ENCODE data around the gene UGP2. TPM values are rescaled to one million over a fixed set of nuclear protein-coding genes. Genes with fewer than 3 reads are reported as not detected.
A peak's percentile ranks its signal among the peaks of the same experiment; 100 is the strongest.

UGP2 gene
- total RNA-seq, 2 donors from 2014 or later = 204 to 209 TPM

DNA sequence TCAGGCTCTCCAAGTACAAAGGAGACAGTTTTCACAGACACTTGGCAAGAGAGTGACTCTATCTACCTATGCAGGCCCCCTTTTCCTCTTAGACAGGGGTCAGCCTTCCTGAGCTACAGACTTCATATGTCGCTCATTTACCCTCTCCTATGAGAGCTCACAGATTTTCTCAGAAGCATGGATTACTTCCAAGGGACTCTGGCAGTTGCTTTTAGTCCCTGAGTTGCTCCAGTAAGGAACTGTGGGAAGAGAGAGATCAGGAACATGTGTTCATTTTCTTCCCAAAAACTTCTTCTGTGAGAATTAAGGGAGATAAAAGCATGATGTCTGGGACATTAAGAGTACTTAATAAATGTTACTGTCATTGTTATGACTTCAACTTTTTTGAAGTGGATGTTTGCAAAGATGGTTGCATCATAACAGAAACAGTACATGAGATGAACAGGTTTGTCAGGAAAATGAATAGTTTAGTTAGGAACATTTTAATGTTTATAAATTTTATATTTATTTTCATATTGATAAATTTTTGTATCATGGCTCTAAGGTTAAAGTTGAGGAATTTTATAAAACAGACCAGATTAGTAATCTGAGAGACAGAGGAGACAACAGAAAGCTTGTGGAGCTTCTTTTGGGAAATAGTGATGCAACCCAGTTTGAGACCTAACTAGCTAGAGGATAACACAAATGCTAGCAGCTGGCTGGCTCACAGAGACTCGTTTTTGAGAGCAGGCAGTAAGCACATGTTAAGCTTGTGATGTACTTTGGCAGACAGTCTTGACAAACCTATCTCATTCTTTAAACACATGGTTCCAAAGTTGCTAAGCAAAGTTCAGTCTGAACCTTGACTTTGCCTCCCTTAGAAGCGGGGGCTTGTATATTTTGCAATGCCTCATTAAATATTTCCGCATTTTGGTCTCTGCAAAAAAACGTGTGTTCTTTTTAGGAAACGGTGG lies 21.7 kb upstream of the UGP2 start:
- peak; percentile 76 for DNase-seq (ENCODE audit: low spot score)
- no peaks in the 10 kb centered on the region for H3K36me3 ChIP-seq
- H3K4me1 ChIP-seq = peaks cover 0 to 19% of the 10 kb centered on the region in 2 donors
- no peaks in the 10 kb centered on the region for H3K9me3 ChIP-seq
- peak overlapping the region; percentile 57 to 84 for H3K27ac ChIP-seq
- H3K27me3 ChIP-seq = no peaks in the 10 kb centered on the region
- TF ChIP-seq, protein P1, sequence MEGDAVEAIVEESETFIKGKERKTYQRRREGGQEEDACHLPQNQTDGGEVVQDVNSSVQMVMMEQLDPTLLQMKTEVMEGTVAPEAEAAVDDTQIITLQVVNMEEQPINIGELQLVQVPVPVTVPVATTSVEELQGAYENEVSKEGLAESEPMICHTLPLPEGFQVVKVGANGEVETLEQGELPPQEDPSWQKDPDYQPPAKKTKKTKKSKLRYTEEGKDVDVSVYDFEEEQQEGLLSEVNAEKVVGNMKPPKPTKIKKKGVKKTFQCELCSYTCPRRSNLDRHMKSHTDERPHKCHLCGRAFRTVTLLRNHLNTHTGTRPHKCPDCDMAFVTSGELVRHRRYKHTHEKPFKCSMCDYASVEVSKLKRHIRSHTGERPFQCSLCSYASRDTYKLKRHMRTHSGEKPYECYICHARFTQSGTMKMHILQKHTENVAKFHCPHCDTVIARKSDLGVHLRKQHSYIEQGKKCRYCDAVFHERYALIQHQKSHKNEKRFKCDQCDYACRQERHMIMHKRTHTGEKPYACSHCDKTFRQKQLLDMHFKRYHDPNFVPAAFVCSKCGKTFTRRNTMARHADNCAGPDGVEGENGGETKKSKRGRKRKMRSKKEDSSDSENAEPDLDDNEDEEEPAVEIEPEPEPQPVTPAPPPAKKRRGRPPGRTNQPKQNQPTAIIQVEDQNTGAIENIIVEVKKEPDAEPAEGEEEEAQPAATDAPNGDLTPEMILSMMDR (IDR thresholded peaks at IDR 0.05) = no peak
- no peak overlapping the region for H3K4me3 ChIP-seq

DNA sequence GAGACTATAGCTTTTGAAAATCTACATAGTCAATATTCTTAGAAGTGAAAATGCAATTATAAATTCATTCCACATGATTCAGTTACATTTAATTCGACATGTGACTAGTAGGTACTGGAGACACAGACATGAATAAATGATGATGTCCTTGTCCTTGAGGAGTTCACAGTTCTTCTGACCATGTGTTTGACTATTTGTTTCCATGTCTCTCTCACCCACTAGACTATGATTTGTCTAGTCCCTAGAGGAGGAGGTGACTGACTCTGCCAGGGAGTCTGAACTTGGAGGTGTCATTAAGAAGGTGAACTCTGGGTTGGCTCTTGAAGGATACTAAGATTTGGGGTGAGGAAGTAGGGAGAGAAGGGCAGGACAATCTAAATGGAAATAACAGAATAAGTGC lies 20.7 kb upstream of the UGP2 start:
- peak overlapping the region in 1 of 2 donors; percentile 84 for H3K27ac ChIP-seq
- TF ChIP-seq, protein P1 (IDR thresholded peaks at IDR 0.05) = no peak
- no peak overlapping the region for H3K4me3 ChIP-seq
- H3K4me1 ChIP-seq = peaks cover 0 to 19% of the 10 kb centered on the region in 2 donors
- no peaks in the 10 kb centered on the region for H3K9me3 ChIP-seq
- no peaks in the 10 kb centered on the region for H3K27me3 ChIP-seq
- no peaks in the 10 kb centered on the region for H3K36me3 ChIP-seq
- no peak for DNase-seq (ENCODE audit: low spot score)

DNA sequence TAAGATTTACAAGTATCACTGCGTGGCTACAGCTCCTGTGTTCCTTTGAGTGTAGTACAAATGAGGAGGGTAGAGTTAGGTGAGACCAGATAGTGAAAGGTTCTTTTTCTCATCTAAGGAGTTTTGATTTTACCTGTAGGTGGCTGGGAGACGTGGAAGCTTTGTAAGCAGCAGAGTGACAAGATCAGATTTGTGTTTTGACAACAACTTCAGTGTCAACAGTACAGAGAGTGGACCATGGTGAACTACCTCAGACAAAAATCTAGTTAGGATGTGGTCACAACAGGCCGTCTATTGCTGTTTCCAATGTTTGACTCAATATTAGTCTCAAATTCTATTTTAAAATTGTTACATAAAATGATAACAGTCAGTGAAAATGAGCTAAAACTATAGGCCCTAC lies 20.3 kb upstream of the UGP2 start:
- H3K27me3 ChIP-seq = no peaks in the 10 kb centered on the region
- H3K9me3 ChIP-seq = no peaks in the 10 kb centered on the region
- H3K4me1 ChIP-seq = peaks cover 0 to 19% of the 10 kb centered on the region in 2 donors
- no peaks in the 10 kb centered on the region for H3K36me3 ChIP-seq
- no peak for DNase-seq (ENCODE audit: low spot score)
- no peak overlapping the region for H3K27ac ChIP-seq
- TF ChIP-seq, protein P1 (IDR thresholded peaks at IDR 0.05) = no peak
- no peak overlapping the region for H3K4me3 ChIP-seq

DNA sequence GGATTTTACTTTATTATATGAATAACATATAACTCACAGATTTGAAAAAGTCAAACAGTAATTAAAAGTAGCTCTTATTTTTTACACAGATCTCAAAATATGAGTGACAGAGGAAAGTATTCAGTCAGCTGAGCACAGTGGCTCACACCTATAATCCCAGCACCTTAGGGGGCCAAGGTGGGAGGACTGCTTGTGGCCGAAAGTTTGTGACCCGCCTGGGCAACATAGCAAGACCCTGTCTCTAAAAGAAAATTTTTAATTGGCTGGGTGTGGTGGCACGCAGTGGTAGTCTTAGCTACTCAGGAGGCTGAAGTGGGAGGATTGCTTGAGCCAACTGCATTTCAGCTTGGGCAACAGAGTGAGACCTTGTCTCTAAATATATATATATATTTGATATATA lies 19.2 kb upstream of the UGP2 start:
- Histone ChIP-seq H3K9me3 (no peaks in the 10 kb centered on the region), H3K36me3 (no peaks in the 10 kb centered on the region), H3K4me1 (peaks cover 0 to 10% of the 10 kb centered on the region in 2 donors), H3K27ac (no peak overlapping the region), H3K4me3 (no peak overlapping the region), H3K27me3 (no peaks in the 10 kb centered on the region)
- TF ChIP-seq, protein P1 (IDR thresholded peaks at IDR 0.05) = no peak
- DNase-seq (ENCODE audit: low spot score) = no peak

DNA sequence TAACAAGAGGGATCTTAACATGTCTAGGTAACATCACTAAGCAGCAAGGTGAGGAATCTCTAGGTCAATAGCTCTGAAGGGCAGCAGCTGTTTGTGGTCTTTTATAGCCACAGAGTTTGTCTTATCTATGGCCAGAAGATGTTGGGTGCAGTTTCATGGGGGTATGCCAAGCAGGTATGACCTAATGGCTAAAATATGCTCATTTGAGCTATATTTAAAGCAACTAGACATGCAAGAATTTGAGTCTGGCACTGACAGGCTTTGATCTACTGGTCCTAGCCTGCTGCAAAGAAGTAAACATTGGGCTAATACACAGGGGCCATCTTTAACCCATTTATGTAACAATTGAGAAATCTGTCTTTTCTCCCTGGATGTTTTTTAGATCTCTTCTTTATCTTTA lies 13.9 kb upstream of the UGP2 start:
- no peak for DNase-seq (ENCODE audit: low spot score)
- no peak overlapping the region for H3K4me3 ChIP-seq
- peak overlapping the region in 1 of 2 donors; percentile 22 for H3K27ac ChIP-seq
- H3K4me1 ChIP-seq = peaks cover 0 to 5% of the 10 kb centered on the region in 2 donors
- H3K27me3 ChIP-seq = no peaks in the 10 kb centered on the region
- TF ChIP-seq, protein P1 (IDR thresholded peaks at IDR 0.05) = no peak
- no peaks in the 10 kb centered on the region for H3K9me3 ChIP-seq
- H3K36me3 ChIP-seq = no peaks in the 10 kb centered on the region
